ENCODE data around the gene SESTD1. TPM values are rescaled to one million over a fixed set of nuclear protein-coding genes. Genes with fewer than 3 reads are reported as not detected.
A peak's percentile ranks its signal among the peaks of the same experiment; 100 is the strongest.

SESTD1 gene
- total and polyA plus RNA-seq, 2 of the 8 experiments (the other 6 are each of a cell fraction or from before 2014, with no cell fraction given) = 5.2 to 49.6 TPM

DNA sequence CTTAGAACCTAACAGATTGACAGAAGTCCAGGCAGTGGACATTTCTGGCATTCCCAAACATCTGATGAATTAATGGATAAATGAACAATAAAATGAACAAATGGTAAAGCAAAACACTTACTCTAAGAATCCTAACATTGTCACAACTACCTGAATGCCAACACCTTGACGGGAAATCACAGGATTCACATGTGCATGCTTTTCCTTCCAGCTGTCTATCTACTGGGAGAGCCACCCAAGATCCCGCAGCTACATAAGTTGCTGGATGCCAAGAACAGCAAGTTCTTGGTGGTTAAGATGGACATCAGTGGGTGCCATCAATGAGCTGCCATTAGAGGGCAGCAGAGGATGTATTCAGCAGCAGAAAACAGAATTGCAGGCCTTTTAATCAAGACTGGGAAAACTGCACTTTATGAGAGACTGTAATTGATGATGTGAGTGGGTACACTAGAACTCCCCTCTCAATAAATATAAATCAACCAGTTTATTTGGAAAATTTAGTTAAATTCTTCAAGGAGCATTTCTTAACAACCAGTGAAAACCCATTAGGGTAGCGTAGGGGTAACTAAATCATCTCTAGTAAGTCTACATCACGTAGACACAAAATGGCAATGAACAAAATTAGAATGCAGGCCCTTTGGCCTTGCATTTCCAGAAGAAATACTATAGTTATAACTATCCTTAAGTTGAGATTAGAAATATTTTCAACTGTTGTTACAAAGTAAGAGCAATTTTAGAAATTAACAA is 45.6 kb downstream of the SESTD1 start:
- Histone ChIP-seq H3K23me2 (ENCODE audit: low read depth, low read length) (no peaks in the 10 kb centered on the region), H3K9me3 (ENCODE audit: insufficient read depth in 2 of 2, low read depth in 1 of 2, low read length in 1 of 2) (no peaks in the 10 kb centered on the region), H3K4ac (replicated peaks; ENCODE audit: insufficient read length, low read depth, low read length) (no peak overlapping the region), H3K18ac (ENCODE audit: extremely low read depth, low read length) (no peak overlapping the region), H3K27ac (ENCODE audit: low read depth, low read length) (no peak overlapping the region), H3K4me3 (ENCODE audit: extremely low read depth in 1 of 4, insufficient read depth in 2 of 4, low read depth in 3 of 4, low read length in 4 of 4) (no peak overlapping the region), H4K8ac (ENCODE audit: extremely low read depth, insufficient read depth, low read length) (no peak overlapping the region), H4K91ac (replicated peaks; ENCODE audit: insufficient read length, low read length) (no peak overlapping the region), H2AK5ac (ENCODE audit: low read depth, low read length) (no peak overlapping the region), H2BK5ac (ENCODE audit: low read depth, low read length) (no peak overlapping the region), H3K4me2 (ENCODE audit: insufficient read depth in 1 of 2, low read depth in 2 of 2, low read length in 2 of 2) (no peak overlapping the region), H3K36me3 (ENCODE audit: control insufficient read depth in 2 of 4, insufficient read depth in 4 of 4, low read length in 3 of 4) (no peaks in the 10 kb centered on the region; a peak in 1 of 8 replicates), H3K79me1 (ENCODE audit: low read depth, low read length) (no peaks in the 10 kb centered on the region), H3K14ac (ENCODE audit: insufficient read length) (no peak overlapping the region), H4K20me1 (replicated peaks in 1 of 2; ENCODE audit: control insufficient read depth in 1 of 2, insufficient read depth in 2 of 2, low read length in 2 of 2) (no peaks in the 10 kb centered on the region), H3K56ac (replicated peaks; ENCODE audit: insufficient read length, low read depth, low read length) (no peak overlapping the region), H4K5ac (ENCODE audit: insufficient read length, low read depth, low read length) (no peak overlapping the region), H3K23ac (ENCODE audit: insufficient read length) (no peak overlapping the region), H2BK20ac (ENCODE audit: low read length) (no peak overlapping the region), H2BK120ac (replicated peaks; ENCODE audit: low read depth, low read length) (no peak overlapping the region), H2BK15ac (ENCODE audit: low read length) (no peak overlapping the region), H3K27me3 (replicated peaks in 1 of 4; ENCODE audit: control insufficient read depth in 3 of 4, extremely low read depth in 1 of 4, insufficient read depth in 3 of 4, low read length in 3 of 4) (no peaks in the 10 kb centered on the region), H2BK12ac (ENCODE audit: low read depth, low read length) (no peak overlapping the region), H2AFZ (ENCODE audit: low read length) (no peak overlapping the region), H3K4me1 (replicated peaks in 1 of 4; ENCODE audit: control insufficient read depth in 3 of 4, insufficient read depth in 4 of 4, low read length in 3 of 4) (no peaks in the 10 kb centered on the region), H3K79me2 (ENCODE audit: control insufficient read depth in 1 of 2, insufficient read depth in 2 of 2, low read length in 2 of 2) (0 out of 4 replicates have a peak, but pooled peaks cover 0 to 5% of the 10 kb centered on the region in 2 experiments), H3K9ac (replicated peaks in 1 of 4; ENCODE audit: extremely low read depth in 1 of 4, low read depth in 3 of 4, low read length in 3 of 4) (no peak overlapping the region)
- peak in 1 of 2 experiments; percentile 50 for DNase-seq (ENCODE audit: low read depth in 1 of 2, low spot score in 2 of 2)
- POLR2A ChIA-PET (ENCODE audit: partially characterized antibody) = interaction anchor here (0.6 kb wide), 1 partner anchor 78 kb away, joined by 4 read pairs; no protein-coding TSS in a partner anchor
- WGBS, 2 experiments (ENCODE audit: extremely low coverage in 1 of 2, insufficient coverage in 1 of 2, insufficient read length in 1 of 2, insufficient replicate concordance in 2 of 2, low coverage in 1 of 2, low lambda C conversion rate in 2 of 2, missing lambda C conversion rate in 1 of 2) = 65% methylated on average over 4 of the region's 4 CpGs; no CpG with 5 or more reads in 1 of the 2 experiments
- TF ChIP-seq, protein P1, sequence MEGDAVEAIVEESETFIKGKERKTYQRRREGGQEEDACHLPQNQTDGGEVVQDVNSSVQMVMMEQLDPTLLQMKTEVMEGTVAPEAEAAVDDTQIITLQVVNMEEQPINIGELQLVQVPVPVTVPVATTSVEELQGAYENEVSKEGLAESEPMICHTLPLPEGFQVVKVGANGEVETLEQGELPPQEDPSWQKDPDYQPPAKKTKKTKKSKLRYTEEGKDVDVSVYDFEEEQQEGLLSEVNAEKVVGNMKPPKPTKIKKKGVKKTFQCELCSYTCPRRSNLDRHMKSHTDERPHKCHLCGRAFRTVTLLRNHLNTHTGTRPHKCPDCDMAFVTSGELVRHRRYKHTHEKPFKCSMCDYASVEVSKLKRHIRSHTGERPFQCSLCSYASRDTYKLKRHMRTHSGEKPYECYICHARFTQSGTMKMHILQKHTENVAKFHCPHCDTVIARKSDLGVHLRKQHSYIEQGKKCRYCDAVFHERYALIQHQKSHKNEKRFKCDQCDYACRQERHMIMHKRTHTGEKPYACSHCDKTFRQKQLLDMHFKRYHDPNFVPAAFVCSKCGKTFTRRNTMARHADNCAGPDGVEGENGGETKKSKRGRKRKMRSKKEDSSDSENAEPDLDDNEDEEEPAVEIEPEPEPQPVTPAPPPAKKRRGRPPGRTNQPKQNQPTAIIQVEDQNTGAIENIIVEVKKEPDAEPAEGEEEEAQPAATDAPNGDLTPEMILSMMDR (IDR thresholded peaks at IDR 0.05; ENCODE audit: control extremely low read depth in 1 of 3, insufficient read depth in 1 of 3, low read depth in 1 of 3, low read length in 3 of 3) = peak; percentile 44 to 90 (median 84)
- TF ChIP-seq YY1 (IDR thresholded peaks at IDR 0.05; ENCODE audit: low read depth, low read length) (peak; percentile 51; the same call in 1 of the 2 replicates), RNF2 (IDR thresholded peaks at IDR 0.05; ENCODE audit: borderline replicate concordance, low read depth, low read length, missing control alignments, poor library complexity, severe bottlenecking) (no peak), RAD21 (IDR thresholded peaks at IDR 0.05 in 1 of 2, conservative IDR thresholded peaks at IDR 0.05 in 1 of 2; ENCODE audit: low read depth in 2 of 2, low read length in 2 of 2) (peak; percentile 87 to 93)
- peak; percentile 96 for FAIRE-seq
- CTCF ChIA-PET (ENCODE audit: partially characterized antibody) = interaction anchor here (0.6 to 1.5 kb wide), 20 partner anchors 11 to 531 kb away, joined by 3 to 12 read pairs (median 3); no protein-coding TSS in a partner anchor
